HG03354 (cell line): ENCODE measurements around the gene PDZD2.
"Not testable (repeated sequence)": the region's sequence is repeated elsewhere in the genome, so short reads cannot be mapped to it uniquely, and the experiment has no call there.

ENCODE experiments used
- ATAC-seq: cut with Tn5 transposase; IDR thresholded peaks from one replicate; pipeline ENCODE4 v1.9.1; 2021; ENCODE audit warnings: mild to moderate bottlenecking; ENCODE audit not compliant: unreplicated experiment, poor library complexity, severe bottlenecking

The PDZD2 gene

GRCh38 chr5:32039601-32040000 is 400.7 kb downstream of the PDZD2 start:
- ATAC-seq = not testable (repeated sequence)

GRCh38 chr5:32040181-32040695 is 401.3 kb downstream of the PDZD2 start:
- ATAC-seq = not testable (repeated sequence)

- no peak for ATAC-seq
Measured at GRCh38 chr5:32042551-32042961, 403.6 kb downstream of the PDZD2 start.

- no peak for ATAC-seq
Measured at GRCh38 chr5:32043105-32043504, 404.2 kb downstream of the PDZD2 start.

- no peak for ATAC-seq
Measured at GRCh38 chr5:32044434-32044833, 405.5 kb downstream of the PDZD2 start.

- ATAC-seq = no peak
Measured at GRCh38 chr5:32044939-32045338, 406.0 kb downstream of the PDZD2 start.

GRCh38 chr5:32047056-32047455 is 408.1 kb downstream of the PDZD2 start:
- ATAC-seq = no peak

- ATAC-seq = no peak
Measured at GRCh38 chr5:32051796-32052195, 412.9 kb downstream of the PDZD2 start.

- no peak for ATAC-seq
Measured at GRCh38 chr5:32055891-32056866, 417.2 kb downstream of the PDZD2 start.

GRCh38 chr5:32057187-32058096 is 418.5 kb downstream of the PDZD2 start:
- ATAC-seq = no peak

- ATAC-seq = no peak
Measured at GRCh38 chr5:32058101-32058500, 419.2 kb downstream of the PDZD2 start.

- ATAC-seq = no peak
Measured at GRCh38 chr5:32058997-32059396, 420.1 kb downstream of the PDZD2 start.

GRCh38 chr5:32059761-32060530 is 421.0 kb downstream of the PDZD2 start:
- ATAC-seq = no peak

- no peak for ATAC-seq
Measured at GRCh38 chr5:32061236-32061635, 422.3 kb downstream of the PDZD2 start.

- ATAC-seq = no peak
Measured at GRCh38 chr5:32066448-32066847, 427.5 kb downstream of the PDZD2 start.

- no peak for ATAC-seq
Measured at GRCh38 chr5:32067774-32068470, 429.0 kb downstream of the PDZD2 start.

- ATAC-seq = no peak
Measured at GRCh38 chr5:32068561-32068960, 429.6 kb downstream of the PDZD2 start.

- ATAC-seq = no peak
Measured at GRCh38 chr5:32069396-32069795, 430.5 kb downstream of the PDZD2 start.

GRCh38 chr5:32071351-32071944 is 432.5 kb downstream of the PDZD2 start:
- no peak for ATAC-seq
